ENCODE data around the gene CCDC17. TPM values are rescaled to one million over a fixed set of nuclear protein-coding genes. Genes with fewer than 3 reads are reported as not detected.

CCDC17 gene
- total RNA-seq, 1 experiment from 2014 or later, result 4.7 TPM

- Mint-ChIP-seq H3K9me3 (ENCODE audit: low read depth, unreplicated experiment) (no peaks in the 10 kb centered on the region), H3K4me3 (ENCODE audit: low read depth, unreplicated experiment) (no peak overlapping the region), H3K27ac (ENCODE audit: unreplicated experiment) (no peak overlapping the region), H3K4me1 (ENCODE audit: low read depth, unreplicated experiment) (no peaks in the 10 kb centered on the region), H3K27me3 (ENCODE audit: unreplicated experiment) (no peaks in the 10 kb centered on the region), H3K36me3 (ENCODE audit: insufficient read depth, unreplicated experiment) (peaks cover 23% of the 10 kb centered on the region)
- BruUV-seq (replicated peaks), result no TSS peak
- intact Hi-C loops (cut with micrococcal nuclease; ENCODE audit: unreplicated experiment), result no loop called here
- CTCF ChIA-PET, result no interaction called here
- TF ChIP-seq CTCF (IDR thresholded peaks at IDR 0.05; ENCODE audit: unreplicated experiment), result no peak
- DNase-seq, result no peak
These were observed 34.3 kb upstream of the CCDC17 start for GRCh38 chr1:45658171-45658570.

DNA sequence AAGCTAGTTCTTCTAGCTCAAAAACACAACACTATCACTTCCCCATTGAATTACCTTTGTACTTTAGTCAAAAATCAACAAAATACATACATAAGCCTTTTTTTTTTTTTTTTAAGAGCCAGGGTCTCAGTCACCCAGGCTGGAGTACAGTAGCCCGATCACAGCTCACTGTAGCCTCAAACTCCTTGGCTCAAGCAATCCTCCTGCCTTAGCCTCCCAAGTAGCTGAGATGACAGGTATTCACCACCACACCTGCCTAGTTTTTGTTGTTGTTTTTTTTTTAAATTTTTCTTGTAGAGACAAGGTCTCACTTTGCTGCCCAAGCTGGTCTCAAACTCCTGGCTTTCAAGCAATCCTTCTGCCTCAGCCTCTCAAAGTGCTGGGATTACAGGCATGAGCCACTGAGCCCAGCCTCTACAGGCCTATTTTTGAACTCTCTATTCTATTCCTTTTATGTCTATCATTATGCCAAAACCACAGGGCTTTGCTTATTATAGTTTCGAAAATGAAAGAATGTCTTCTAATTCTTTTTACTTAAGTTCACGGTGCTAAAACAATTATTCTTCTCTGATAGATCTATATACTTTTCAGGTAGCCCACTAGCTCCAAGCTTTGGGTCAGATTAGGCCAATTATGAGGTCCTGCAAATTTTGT lies 32.8 kb upstream of the CCDC17 start:
- no peak for DNase-seq
- TF ChIP-seq CTCF (IDR thresholded peaks at IDR 0.05; ENCODE audit: unreplicated experiment), result no peak
- CTCF ChIA-PET, result interaction anchor here (0.6 to 1.2 kb wide), 2 partner anchors 12 to 41 kb away, joined by 3 to 5 read pairs; no protein-coding TSS in a partner anchor
- Mint-ChIP-seq H3K27ac (ENCODE audit: unreplicated experiment) (no peak overlapping the region), H3K36me3 (ENCODE audit: insufficient read depth, unreplicated experiment) (peaks cover 34% of the 10 kb centered on the region), H3K27me3 (ENCODE audit: unreplicated experiment) (no peaks in the 10 kb centered on the region), H3K9me3 (ENCODE audit: low read depth, unreplicated experiment) (no peaks in the 10 kb centered on the region), H3K4me3 (ENCODE audit: low read depth, unreplicated experiment) (no peak overlapping the region), H3K4me1 (ENCODE audit: low read depth, unreplicated experiment) (no peaks in the 10 kb centered on the region)
- intact Hi-C loops (cut with micrococcal nuclease; ENCODE audit: unreplicated experiment), result no loop called here
- no TSS peak for BruUV-seq (replicated peaks)

DNA sequence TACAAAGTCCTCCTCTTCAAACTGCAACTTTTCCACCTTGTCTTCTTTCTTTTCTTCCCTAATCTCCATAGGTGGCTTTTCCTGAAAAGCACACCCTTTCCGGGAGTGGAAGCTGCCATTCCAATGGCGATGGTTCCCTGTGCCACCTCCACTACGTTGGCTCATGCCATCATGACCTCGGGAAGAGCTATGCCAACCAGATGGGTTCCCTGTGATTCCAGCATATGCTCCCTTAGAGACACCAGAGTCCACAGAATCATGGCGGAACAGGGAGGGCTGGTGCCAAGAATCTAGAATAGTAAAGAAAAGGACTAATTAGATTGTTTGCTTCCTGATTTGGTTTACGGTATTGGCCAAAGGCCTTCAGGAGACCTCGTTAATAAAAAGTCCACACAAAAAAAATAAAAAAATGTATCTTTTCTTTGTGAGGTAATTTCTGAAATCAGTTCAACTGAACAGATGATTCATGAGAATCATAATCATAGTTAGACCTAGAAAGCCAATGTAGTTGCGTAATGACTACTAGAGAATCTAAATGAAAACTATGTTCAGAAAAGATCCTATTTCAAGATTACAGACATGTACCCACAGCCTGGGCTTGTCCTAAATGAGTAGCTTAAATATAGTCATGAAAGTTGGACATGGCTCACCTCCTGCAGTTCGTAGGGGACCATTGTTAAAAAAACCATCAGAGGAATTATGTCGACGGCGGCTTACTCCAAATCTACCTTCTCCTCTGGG lies 30.9 kb upstream of the CCDC17 start:
- peaks cover 28% of the 10 kb centered on the region for H3K36me3 Mint-ChIP-seq (ENCODE audit: insufficient read depth, unreplicated experiment)
- H3K4me3 Mint-ChIP-seq (ENCODE audit: low read depth, unreplicated experiment), result no peak overlapping the region

More for the DNA sequence above, 30.9 kb upstream of the CCDC17 start:
- no peaks in the 10 kb centered on the region for H3K4me1 Mint-ChIP-seq (ENCODE audit: low read depth, unreplicated experiment)
- no peak for DNase-seq
- no TSS peak for BruUV-seq (replicated peaks)
- H3K27me3 Mint-ChIP-seq (ENCODE audit: unreplicated experiment), result no peaks in the 10 kb centered on the region
- no peak overlapping the region for H3K27ac Mint-ChIP-seq (ENCODE audit: unreplicated experiment)
- CTCF ChIA-PET, result interaction anchor here (0.7 kb wide), 1 partner anchor 172 kb away, joined by 7 read pairs; no protein-coding TSS in a partner anchor
- no peaks in the 10 kb centered on the region for H3K9me3 Mint-ChIP-seq (ENCODE audit: low read depth, unreplicated experiment)
- intact Hi-C loops (cut with micrococcal nuclease; ENCODE audit: unreplicated experiment), result no loop called here
- TF ChIP-seq CTCF (IDR thresholded peaks at IDR 0.05; ENCODE audit: unreplicated experiment), result no peak
